Progenitor cell of endocrine pancreas (in vitro differentiated cells): ENCODE results near the gene SENP7. TPM values are rescaled to one million over a fixed set of nuclear protein-coding genes. Genes with fewer than 3 reads are reported as not detected.

Source experiments
- DNase-seq: peaks from one replicate; pipeline ENCODE4 v3.0.0; 2021; ENCODE audit warnings: low spot score; ENCODE audit not compliant: unreplicated experiment
- H3K27ac Mint-ChIP-seq: 2 replicates; pipeline ENCODE4 v1.8.0; 2021; ENCODE audit warnings: mild to moderate bottlenecking, moderate library complexity, mixed read lengths
- H3K27me3 Mint-ChIP-seq: 2 replicates; pipeline ENCODE4 v1.8.0; 2021; ENCODE audit warnings: mixed read lengths
- H3K36me3 Mint-ChIP-seq: 2 replicates; pipeline ENCODE4 v1.8.0; 2022; ENCODE audit warnings: mixed read lengths; ENCODE audit not compliant: insufficient read depth
- H3K4me1 Mint-ChIP-seq: 2 replicates; pipeline ENCODE4 v1.8.0; 2021; ENCODE audit warnings: low read depth, mixed read lengths
- H3K4me3 Mint-ChIP-seq: 2 replicates; pipeline ENCODE4 v1.8.0; 2021; ENCODE audit warnings: low read depth, mild to moderate bottlenecking, moderate library complexity, mixed read lengths
- H3K9me3 Mint-ChIP-seq: 2 replicates; pipeline ENCODE4 v1.8.0; 2021; ENCODE audit warnings: low read depth, mixed read lengths
- total RNA-seq: library from RNA; stranded (reverse); gene quantifications from 2 replicates; pipeline ENCODE4 v1.2.1, GENCODE V29; 2021
- TF ChIP-seq, protein P1 (sequence below): fragments of 200-600 bp; sonication (generic); IDR thresholded peaks from one replicate; pipeline ENCODE4 v1.5.0; 2021; ENCODE audit warnings: antibody characterized with exemption, mild to moderate bottlenecking; ENCODE audit not compliant: unreplicated experiment

The SENP7 gene
- total RNA-seq, 1 donor from 2014 or later, result 63.7 TPM

DNA sequence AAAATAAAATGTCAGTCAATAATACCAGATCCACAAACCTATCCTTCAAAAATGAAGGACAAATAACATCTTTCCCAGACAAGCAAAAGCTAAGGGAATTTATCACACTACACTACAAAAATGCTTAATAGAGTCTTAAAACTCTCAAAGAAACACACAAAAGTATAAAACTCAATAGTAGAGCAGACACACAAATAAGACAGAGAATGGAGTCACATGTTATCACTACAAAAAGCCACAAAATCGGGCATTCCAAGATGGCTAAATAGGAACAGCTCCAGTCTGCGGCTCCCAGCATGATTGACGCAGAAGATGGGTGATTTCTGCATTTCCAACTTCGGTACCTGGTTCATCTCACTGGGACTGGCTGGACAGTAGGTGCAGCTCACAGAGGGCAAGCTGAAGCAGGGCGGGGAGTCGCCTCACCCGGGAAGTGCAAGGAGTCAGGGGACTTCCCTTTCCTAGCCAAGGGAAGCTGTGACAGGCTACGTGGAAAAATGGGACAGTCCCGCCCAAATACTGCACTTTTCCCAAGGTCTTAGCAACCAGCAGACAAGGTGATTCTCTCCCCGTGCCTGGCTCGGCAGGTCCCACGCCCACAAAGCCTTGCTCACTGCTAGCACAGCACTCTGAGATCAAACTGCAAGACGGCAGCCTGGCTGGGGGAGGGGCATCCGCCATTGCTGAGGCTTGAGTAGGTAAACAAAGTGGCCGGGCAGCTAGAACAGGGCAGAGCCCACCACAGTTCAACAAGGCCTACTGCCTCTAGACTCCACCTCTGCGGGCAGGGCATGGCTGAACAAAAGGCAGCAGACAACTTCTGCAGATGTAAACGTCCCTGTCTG lies 46.3 kb downstream of the SENP7 start:
- TF ChIP-seq, protein P1, sequence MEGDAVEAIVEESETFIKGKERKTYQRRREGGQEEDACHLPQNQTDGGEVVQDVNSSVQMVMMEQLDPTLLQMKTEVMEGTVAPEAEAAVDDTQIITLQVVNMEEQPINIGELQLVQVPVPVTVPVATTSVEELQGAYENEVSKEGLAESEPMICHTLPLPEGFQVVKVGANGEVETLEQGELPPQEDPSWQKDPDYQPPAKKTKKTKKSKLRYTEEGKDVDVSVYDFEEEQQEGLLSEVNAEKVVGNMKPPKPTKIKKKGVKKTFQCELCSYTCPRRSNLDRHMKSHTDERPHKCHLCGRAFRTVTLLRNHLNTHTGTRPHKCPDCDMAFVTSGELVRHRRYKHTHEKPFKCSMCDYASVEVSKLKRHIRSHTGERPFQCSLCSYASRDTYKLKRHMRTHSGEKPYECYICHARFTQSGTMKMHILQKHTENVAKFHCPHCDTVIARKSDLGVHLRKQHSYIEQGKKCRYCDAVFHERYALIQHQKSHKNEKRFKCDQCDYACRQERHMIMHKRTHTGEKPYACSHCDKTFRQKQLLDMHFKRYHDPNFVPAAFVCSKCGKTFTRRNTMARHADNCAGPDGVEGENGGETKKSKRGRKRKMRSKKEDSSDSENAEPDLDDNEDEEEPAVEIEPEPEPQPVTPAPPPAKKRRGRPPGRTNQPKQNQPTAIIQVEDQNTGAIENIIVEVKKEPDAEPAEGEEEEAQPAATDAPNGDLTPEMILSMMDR, result no peak
- Mint-ChIP-seq H3K36me3 (peaks cover 25% of the 10 kb centered on the region), H3K4me3 (peak overlapping the region; percentile 78), H3K4me1 (peaks cover 19% of the 10 kb centered on the region), H3K27ac (peak overlapping the region; percentile 91), H3K27me3 (no peaks in the 10 kb centered on the region), H3K9me3 (peaks cover 17% of the 10 kb centered on the region)
- DNase-seq, result peak; percentile 51

DNA sequence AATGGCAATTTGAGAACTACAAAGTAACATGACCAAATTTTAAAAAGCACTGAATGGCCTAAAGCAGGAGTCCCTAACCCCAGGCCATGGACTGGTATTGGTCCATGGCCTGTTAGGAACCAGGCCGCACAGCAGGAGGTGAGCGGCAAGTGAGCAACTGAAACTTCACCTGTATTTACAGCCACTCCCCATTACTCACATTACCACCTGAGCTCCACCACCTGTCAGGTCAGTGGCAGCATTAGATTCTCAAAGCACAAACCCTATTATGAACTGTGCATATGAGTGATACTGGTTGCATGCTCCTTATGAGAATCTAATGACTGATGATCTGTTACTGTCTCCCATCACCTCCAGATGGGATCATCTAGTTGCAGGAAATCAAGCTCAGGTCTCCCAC lies 48.8 kb downstream of the SENP7 start:
- H3K36me3 Mint-ChIP-seq, result peaks cover 15% of the 10 kb centered on the region
- no peaks in the 10 kb centered on the region for H3K27me3 Mint-ChIP-seq
- H3K4me3 Mint-ChIP-seq, result no peak overlapping the region
- peaks cover 8% of the 10 kb centered on the region for H3K9me3 Mint-ChIP-seq
- no peak overlapping the region for H3K27ac Mint-ChIP-seq
- TF ChIP-seq, protein P1, result no peak
- H3K4me1 Mint-ChIP-seq, result peaks cover 19% of the 10 kb centered on the region
- DNase-seq, result no peak

DNA sequence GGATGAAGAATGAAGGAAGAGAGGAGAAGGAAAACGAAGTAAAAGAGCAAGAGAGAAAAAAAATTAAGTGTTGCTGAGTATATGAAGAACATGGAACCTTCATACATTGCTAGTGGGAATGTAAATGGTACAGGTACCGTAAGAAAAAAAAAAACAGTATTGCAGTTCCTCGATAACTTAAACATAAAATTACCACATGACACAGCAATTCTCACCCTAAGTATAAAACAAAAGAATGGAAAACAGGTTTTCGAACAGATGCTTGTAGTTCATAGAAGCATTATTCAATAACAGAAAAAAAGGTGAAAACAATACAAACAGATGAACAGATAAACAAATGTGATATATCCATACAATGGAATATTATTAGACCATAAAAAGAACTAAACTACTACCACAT lies 51.6 kb downstream of the SENP7 start:
- H3K27me3 Mint-ChIP-seq, result no peaks in the 10 kb centered on the region
- no peak for DNase-seq
- peaks cover 8% of the 10 kb centered on the region for H3K4me1 Mint-ChIP-seq
- H3K4me3 Mint-ChIP-seq, result no peak overlapping the region
- H3K9me3 Mint-ChIP-seq, result no peaks in the 10 kb centered on the region
- H3K36me3 Mint-ChIP-seq, result peaks cover 12% of the 10 kb centered on the region
- TF ChIP-seq, protein P1, result no peak
- no peak overlapping the region for H3K27ac Mint-ChIP-seq

DNA sequence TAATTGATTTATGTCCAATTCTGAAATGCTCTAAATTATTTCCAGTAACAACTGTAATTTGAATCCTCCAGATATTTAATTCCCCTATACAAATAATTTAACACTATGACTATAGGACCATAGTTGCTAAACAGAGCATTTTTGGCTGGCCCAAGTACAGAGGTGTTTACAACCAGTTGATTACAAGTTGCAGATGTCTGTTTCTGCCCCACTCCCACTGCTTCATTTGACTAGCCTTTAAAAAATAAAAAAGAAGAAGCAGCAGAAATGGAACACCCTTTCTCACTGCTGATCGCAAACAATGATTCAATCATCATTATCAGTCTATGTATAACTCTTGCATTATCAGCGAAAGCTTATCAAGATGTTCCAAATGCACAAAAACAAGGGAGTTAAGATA lies 54.6 kb downstream of the SENP7 start:
- H3K9me3 Mint-ChIP-seq, result peaks cover 4% of the 10 kb centered on the region
- H3K4me1 Mint-ChIP-seq, result no peaks in the 10 kb centered on the region
- H3K4me3 Mint-ChIP-seq, result no peak overlapping the region
- no peak overlapping the region for H3K27ac Mint-ChIP-seq
- peaks cover 14% of the 10 kb centered on the region for H3K36me3 Mint-ChIP-seq
- no peaks in the 10 kb centered on the region for H3K27me3 Mint-ChIP-seq
- TF ChIP-seq, protein P1, result no peak
- no peak for DNase-seq

DNA sequence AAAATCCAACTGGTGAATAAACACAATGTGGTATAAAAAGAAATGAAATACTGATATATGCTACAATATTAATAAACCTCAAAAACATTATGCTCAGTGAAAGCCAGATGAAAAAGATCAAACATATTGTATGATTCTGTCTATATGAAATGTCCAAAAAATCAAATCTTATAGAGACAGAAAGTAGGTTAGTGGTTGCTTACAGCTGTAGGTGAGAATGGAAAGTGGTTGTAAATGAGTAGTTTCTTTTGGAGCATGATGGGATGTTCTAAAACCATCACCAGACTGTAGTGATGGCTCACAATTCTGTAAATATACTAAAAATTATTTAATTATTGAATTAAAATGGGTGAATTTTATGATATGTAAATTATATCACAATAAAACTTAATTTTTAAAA lies 58.4 kb downstream of the SENP7 start:
- Mint-ChIP-seq H3K9me3 (peaks cover 10% of the 10 kb centered on the region), H3K27me3 (no peaks in the 10 kb centered on the region)
- TF ChIP-seq, protein P1, result no peak

More for the DNA sequence above, 58.4 kb downstream of the SENP7 start:
- peaks cover 27% of the 10 kb centered on the region for H3K36me3 Mint-ChIP-seq
- no peak overlapping the region for H3K27ac Mint-ChIP-seq
- H3K4me1 Mint-ChIP-seq, result no peaks in the 10 kb centered on the region
- H3K4me3 Mint-ChIP-seq, result no peak overlapping the region
- no peak for DNase-seq
